H9 (cell line): ENCODE measurements around the gene ZNF285. TPM values are rescaled to one million over a fixed set of nuclear protein-coding genes. Genes with fewer than 3 reads are reported as not detected.

Experiments
- DNase-seq: peaks from one replicate; pipeline ENCODE4 v3.0.0-alpha.2; 2017
- H2AFZ ChIP-seq: one replicate; pipeline ENCODE4 v1.6.1; 2013; ENCODE audit warnings: mild to moderate bottlenecking, low read length, control low read depth, moderate library complexity
- H2AK5ac ChIP-seq: 2 replicates; pipeline ENCODE4 v1.6.1; 2013; ENCODE audit warnings: low read length, control low read depth, mixed read lengths; ENCODE audit not compliant: insufficient read length
- H2BK120ac ChIP-seq: one replicate; pipeline ENCODE4 v1.6.1; 2013; ENCODE audit warnings: low read depth, mild to moderate bottlenecking, low read length, control low read depth, inconsistent platforms; ENCODE audit not compliant: poor library complexity, severe bottlenecking
- H2BK12ac ChIP-seq: 2 replicates; pipeline ENCODE4 v1.6.1; 2013; ENCODE audit warnings: low read length, control low read depth, mixed read lengths, low read depth; ENCODE audit not compliant: insufficient read length
- H2BK15ac ChIP-seq: 2 replicates; pipeline ENCODE4 v1.6.1; 2013; ENCODE audit warnings: low read depth, low read length, control low read depth
- H2BK20ac ChIP-seq: one replicate; pipeline ENCODE4 v1.6.1; 2013; ENCODE audit warnings: low read depth, mild to moderate bottlenecking, low read length, control low read depth, inconsistent platforms; ENCODE audit not compliant: poor library complexity, severe bottlenecking
- H2BK5ac ChIP-seq: 2 replicates; pipeline ENCODE4 v1.6.1; 2013; ENCODE audit warnings: low read length, control low read depth, mixed read lengths; ENCODE audit not compliant: insufficient read length
- H3K14ac ChIP-seq: 2 replicates; pipeline ENCODE4 v1.6.1; 2013; ENCODE audit warnings: low read length, control low read depth; ENCODE audit not compliant: insufficient read depth
- H3K18ac ChIP-seq: 2 replicates; pipeline ENCODE4 v1.6.1; 2013; ENCODE audit warnings: low read depth, mild to moderate bottlenecking, mixed read lengths, low read length, control low read depth; ENCODE audit not compliant: insufficient read length
- H3K23ac ChIP-seq: 2 replicates; pipeline ENCODE4 v1.6.1; 2013; ENCODE audit warnings: low read length, control low read depth, mixed read lengths, low read depth; ENCODE audit not compliant: insufficient read length
- H3K23me2 ChIP-seq: 2 replicates; pipeline ENCODE4 v1.6.1; 2013; ENCODE audit warnings: low read depth, mild to moderate bottlenecking, mixed read lengths, low read length, control low read depth; ENCODE audit not compliant: insufficient read length, poor library complexity, severe bottlenecking
- H3K27ac ChIP-seq: 2 replicates; pipeline ENCODE4 v1.5.1; 2013; ENCODE audit warnings: low read length, control low read depth, mixed read lengths, low read depth; ENCODE audit not compliant: insufficient read length
- H3K27me3 ChIP-seq: 2 replicates; pipeline ENCODE4 v1.6.1; 2013; ENCODE audit warnings: low read length, control low read depth, inconsistent platforms; ENCODE audit not compliant: insufficient read depth
- H3K4ac ChIP-seq: 2 replicates; pipeline ENCODE4 v1.6.1; 2013; ENCODE audit warnings: low read depth, mild to moderate bottlenecking, control low read depth, inconsistent platforms, low read length, moderate library complexity
- H3K4me1 ChIP-seq: 2 replicates; pipeline ENCODE4 v1.6.1; 2013; ENCODE audit warnings: low read length, control low read depth, inconsistent platforms; ENCODE audit not compliant: insufficient read depth
- H3K4me2 ChIP-seq: 2 replicates; pipeline ENCODE4 v1.6.1; 2013; ENCODE audit warnings: low read length, control low read depth, mixed read lengths; ENCODE audit not compliant: insufficient read length, insufficient read depth
- H3K56ac ChIP-seq: 2 replicates; pipeline ENCODE4 v1.6.1; 2013; ENCODE audit warnings: low read depth, mild to moderate bottlenecking, mixed read lengths, low read length, control low read depth; ENCODE audit not compliant: insufficient read length
- H3K79me1 ChIP-seq: 2 replicates; pipeline ENCODE4 v1.6.1; 2013; ENCODE audit warnings: low read depth, mild to moderate bottlenecking, moderate library complexity, low read length, control low read depth, inconsistent platforms; ENCODE audit not compliant: insufficient read depth, poor library complexity, severe bottlenecking
- H3K79me2 ChIP-seq: 2 replicates; pipeline ENCODE4 v1.6.1; 2013; ENCODE audit warnings: low read length, control low read depth, inconsistent platforms; ENCODE audit not compliant: insufficient read depth
- H3K9ac ChIP-seq: 2 replicates; pipeline ENCODE4 v1.6.1; 2013; ENCODE audit warnings: low read length, control low read depth, mixed read lengths; ENCODE audit not compliant: insufficient read length; ENCODE audit errors: extremely low read depth
- H3K9me3 ChIP-seq: one replicate; pipeline ENCODE4 v1.6.1; 2013; ENCODE audit warnings: low read depth, low read length, inconsistent platforms; ENCODE audit not compliant: control insufficient read depth
- H3T11ph ChIP-seq: one replicate; pipeline ENCODE4 v1.6.1; 2013; ENCODE audit warnings: mild to moderate bottlenecking, low read length, control low read depth, inconsistent platforms
- H4K20me1 ChIP-seq: one replicate; pipeline ENCODE4 v1.6.1; 2013; ENCODE audit not compliant: control insufficient read depth, insufficient read length, insufficient read depth
- H4K5ac ChIP-seq: 2 replicates; pipeline ENCODE4 v1.6.1; 2013; ENCODE audit warnings: low read depth, mild to moderate bottlenecking, mixed read lengths, low read length, control low read depth; ENCODE audit not compliant: insufficient read length
- H4K8ac ChIP-seq: replicated peaks from 2 replicates; pipeline ENCODE4 v1.6.1; 2013; ENCODE audit warnings: low read length, control low read depth, mixed read lengths, low read depth; ENCODE audit not compliant: insufficient read length
- H4K91ac ChIP-seq: 2 replicates; pipeline ENCODE4 v1.6.1; 2013; ENCODE audit warnings: low read depth, mild to moderate bottlenecking, moderate library complexity, mixed read lengths, low read length, control low read depth; ENCODE audit not compliant: insufficient read length
- H3K27ac Mint-ChIP-seq, 3 experiments: 2 replicates in 2 of 3; 3 replicates in 1 of 3; pipeline ENCODE4 v1.8.0; 2020 to 2021; ENCODE audit warnings: mixed read lengths in 3 of 3, mild to moderate bottlenecking in 1 of 3, moderate library complexity in 1 of 3
- H3K27me3 Mint-ChIP-seq: 2 replicates; pipeline ENCODE4 v1.8.0; 2021; ENCODE audit warnings: low read depth, mild to moderate bottlenecking, moderate library complexity, mixed read lengths
- H3K36me3 Mint-ChIP-seq, 3 experiments: 2 replicates in 2 of 3; 3 replicates in 1 of 3; pipeline ENCODE4 v1.8.0; 2020 to 2021; ENCODE audit warnings: low read depth in 3 of 3, mixed read lengths in 3 of 3; ENCODE audit not compliant: insufficient read depth in 1 of 3
- H3K4me1 Mint-ChIP-seq, 2 experiments: 2 replicates each; pipeline ENCODE4 v1.8.0; 2020; ENCODE audit warnings: mixed read lengths in 2 of 2
- H3K4me3 Mint-ChIP-seq, 2 experiments: 2 replicates in 1 of 2; 3 replicates in 1 of 2; pipeline ENCODE4 v1.8.0; 2020 to 2021; ENCODE audit warnings: mild to moderate bottlenecking in 2 of 2, mixed read lengths in 2 of 2, moderate library complexity in 1 of 2
- H3K9me3 Mint-ChIP-seq, 2 experiments: 2 replicates in 1 of 2; 3 replicates in 1 of 2; pipeline ENCODE4 v1.8.0; 2020; ENCODE audit warnings: mild to moderate bottlenecking in 2 of 2, mixed read lengths in 2 of 2, moderate library complexity in 1 of 2
- CTCF ChIP-seq: fragments of 200-600 bp; sonication (generic); conservative IDR thresholded peaks from 3 replicates; pipeline ENCODE4 v1.8.0; 2021; ENCODE audit warnings: antibody characterized with exemption, mild to moderate bottlenecking
- WGBS: extraction: QIAGEN DNeasy Blood & Tissue Kit; methylation state at CpG from one replicate; pipeline ENCODE4 v1.1.7; 2013; ENCODE audit warnings: missing lambda C conversion rate, low lambda C conversion rate, mixed read lengths; ENCODE audit not compliant: insufficient read length; ENCODE audit errors: extremely low coverage; 5-methylcytosine and 5-hydroxymethylcytosine counted together
- total RNA-seq: library from RNA; stranded (reverse); gene quantifications from 2 replicates; pipeline ENCODE4 v1.2.1, GENCODE V29; 2021

Gene ZNF285
- total RNA-seq, 1 experiment from 2014 or later = 3.9 TPM

- DNase-seq = no peak
- Histone ChIP-seq H2BK5ac (no peak overlapping the region), H3K27me3 (no peaks in the 10 kb centered on the region), H2BK12ac (no peak overlapping the region), H2AFZ (no peak overlapping the region), H3K4ac (no peak overlapping the region), H2BK20ac (no peak overlapping the region), H3T11ph (no peak overlapping the region), H3K79me1 (no peaks in the 10 kb centered on the region), H3K56ac (no peak overlapping the region), H3K27ac (no peak overlapping the region), H3K18ac (no peak overlapping the region), H3K4me2 (no peak overlapping the region), H3K23ac (no peak overlapping the region), H3K79me2 (no peaks in the 10 kb centered on the region), H3K9me3 (peaks cover 9% of the 10 kb centered on the region), H2BK15ac (no peak overlapping the region), H4K8ac (no peak overlapping the region), H4K20me1 (no peaks in the 10 kb centered on the region), H4K91ac (no peak overlapping the region), H2BK120ac (no peak overlapping the region), H3K4me1 (no peaks in the 10 kb centered on the region), H4K5ac (no peak overlapping the region), H3K9ac (no peak overlapping the region), H3K23me2 (no peaks in the 10 kb centered on the region), H2AK5ac (no peak overlapping the region), H3K14ac (no peak overlapping the region)
- no peaks in the 10 kb centered on the region for H3K4me1 Mint-ChIP-seq
- no peaks in the 10 kb centered on the region; the same call in 1 of the 2 replicates for H3K27me3 Mint-ChIP-seq
- H3K4me3 Mint-ChIP-seq = no peak overlapping the region
- WGBS = no CpG with 5 or more reads among the region's 3 CpGs
- no peak for TF ChIP-seq CTCF
- H3K36me3 Mint-ChIP-seq = peaks cover under 1 to 55% (median 39%) of the 10 kb centered on the region in 3 experiments; a peak in 6 of 7 replicates
- H3K27ac Mint-ChIP-seq = no peak overlapping the region
- peaks cover 67 to 86% of the 10 kb centered on the region in 2 experiments for H3K9me3 Mint-ChIP-seq
Measured at GRCh38 chr19:44438441-44438840, 37.0 kb upstream of the ZNF285 start.
